ENCODE results near the gene SLC25A29.

The SLC25A29 gene

GRCh38 chr14:100262545-100262944 is 43.7 kb downstream of the SLC25A29 start:
- DNase-seq (ENCODE audit: low read depth in 2 of 2): no peak
- no peak for TF ChIP-seq CTCF (IDR thresholded peaks at IDR 0.05; ENCODE audit: low read depth, low read length)
- H3K4me3 ChIP-seq (replicated peaks in 1 of 2; ENCODE audit: low read depth in 2 of 2, low read length in 2 of 2): no peak overlapping the region

GRCh38 chr14:100261621-100262020 is 44.6 kb downstream of the SLC25A29 start:
- no peak for TF ChIP-seq CTCF (IDR thresholded peaks at IDR 0.05; ENCODE audit: low read depth, low read length)
- no peak overlapping the region for H3K4me3 ChIP-seq (replicated peaks in 1 of 2; ENCODE audit: low read depth in 2 of 2, low read length in 2 of 2)
- DNase-seq (ENCODE audit: low read depth in 2 of 2): no peak

GRCh38 chr14:100256339-100256895 is 49.8 kb downstream of the SLC25A29 start:
- DNase-seq (ENCODE audit: low read depth in 2 of 2): no peak
- no peak for TF ChIP-seq CTCF (IDR thresholded peaks at IDR 0.05; ENCODE audit: low read depth, low read length)

GRCh38 chr14:100252684-100253083 is 53.6 kb downstream of the SLC25A29 start:
- no peak overlapping the region for H3K4me3 ChIP-seq (replicated peaks in 1 of 2; ENCODE audit: low read depth in 2 of 2, low read length in 2 of 2)
- no peak for TF ChIP-seq CTCF (IDR thresholded peaks at IDR 0.05; ENCODE audit: low read depth, low read length)
- no peak for DNase-seq (ENCODE audit: low read depth in 2 of 2)

More at GRCh38 chr14:100256339-100256895, 49.8 kb downstream of the SLC25A29 start:
- no peak overlapping the region for H3K4me3 ChIP-seq (replicated peaks in 1 of 2; ENCODE audit: low read depth in 2 of 2, low read length in 2 of 2)

- no peak for TF ChIP-seq CTCF (IDR thresholded peaks at IDR 0.05; ENCODE audit: low read depth, low read length)
These were observed 55.3 kb downstream of the SLC25A29 start for GRCh38 chr14:100250732-100251465.

GRCh38 chr14:100246809-100247428 is 59.3 kb downstream of the SLC25A29 start:
- peak; percentile 62 for TF ChIP-seq CTCF (IDR thresholded peaks at IDR 0.05; ENCODE audit: low read depth, low read length)
- H3K4me3 ChIP-seq (replicated peaks in 1 of 2; ENCODE audit: low read depth in 2 of 2, low read length in 2 of 2): no peak overlapping the region
- DNase-seq (ENCODE audit: low read depth in 2 of 2): peak; percentile 39 to 55

More at GRCh38 chr14:100250732-100251465, 55.3 kb downstream of the SLC25A29 start:
- no peak overlapping the region for H3K4me3 ChIP-seq (replicated peaks in 1 of 2; ENCODE audit: low read depth in 2 of 2, low read length in 2 of 2)
- no peak for DNase-seq (ENCODE audit: low read depth in 2 of 2)
